GM21447 (cell line): ENCODE measurements around the gene SH3GL3.

Source experiments
- ATAC-seq: cut with Tn5 transposase; IDR thresholded peaks from one replicate; pipeline ENCODE4 v1.9.1; 2021; ENCODE audit not compliant: unreplicated experiment

Gene SH3GL3

GRCh38 chr15:83610901-83611685 lies 164.0 kb downstream of the SH3GL3 start:
- no peak for ATAC-seq

- no peak for ATAC-seq
Observed at GRCh38 chr15:83612226-83612625, 165.1 kb downstream of the SH3GL3 start.

- no peak for ATAC-seq
Observed at GRCh38 chr15:83612898-83613635, 165.9 kb downstream of the SH3GL3 start.

- ATAC-seq: no peak
Observed at GRCh38 chr15:83613714-83614113, 166.6 kb downstream of the SH3GL3 start.

GRCh38 chr15:83616840-83617239 lies 169.7 kb downstream of the SH3GL3 start:
- ATAC-seq: no peak

- no peak for ATAC-seq
Observed at GRCh38 chr15:83626171-83626802, 179.1 kb downstream of the SH3GL3 start.

- no peak for ATAC-seq
Observed at GRCh38 chr15:83631534-83631933, 184.4 kb downstream of the SH3GL3 start.

- ATAC-seq: no peak
Observed at GRCh38 chr15:83643201-83643600, 196.1 kb downstream of the SH3GL3 start.

GRCh38 chr15:83644439-83644838 lies 197.3 kb downstream of the SH3GL3 start:
- no peak for ATAC-seq

- no peak for ATAC-seq
Observed at GRCh38 chr15:83650831-83651230, 203.7 kb downstream of the SH3GL3 start.

GRCh38 chr15:83651541-83651940 lies 204.4 kb downstream of the SH3GL3 start:
- no peak for ATAC-seq

- ATAC-seq: no peak
Observed at GRCh38 chr15:83652626-83653204, 205.6 kb downstream of the SH3GL3 start.

- no peak for ATAC-seq
Observed at GRCh38 chr15:83653288-83653638, 206.1 kb downstream of the SH3GL3 start.

GRCh38 chr15:83653639-83654378 lies 206.7 kb downstream of the SH3GL3 start, which contains the start of gene ADAMTSL3:
Gene ADAMTSL3, plus strand, starts transcription at chr15:83654123. Its CDS starts 1,639 bp downstream, at chr15:83655762.
- no peak for ATAC-seq

GRCh38 chr15:83654379-83655236 lies 207.5 kb downstream of the SH3GL3 start:
- no peak for ATAC-seq

- no peak for ATAC-seq
Observed at GRCh38 chr15:83655237-83655616, 208.1 kb downstream of the SH3GL3 start.

GRCh38 chr15:83656192-83656591 lies 209.1 kb downstream of the SH3GL3 start:
- no peak for ATAC-seq

- ATAC-seq: no peak
Observed at GRCh38 chr15:83656943-83657528, 209.9 kb downstream of the SH3GL3 start.

- ATAC-seq: no peak
Observed at GRCh38 chr15:83657549-83657948, 210.4 kb downstream of the SH3GL3 start.
